ENCODE results near the gene TC2N.

DNA sequence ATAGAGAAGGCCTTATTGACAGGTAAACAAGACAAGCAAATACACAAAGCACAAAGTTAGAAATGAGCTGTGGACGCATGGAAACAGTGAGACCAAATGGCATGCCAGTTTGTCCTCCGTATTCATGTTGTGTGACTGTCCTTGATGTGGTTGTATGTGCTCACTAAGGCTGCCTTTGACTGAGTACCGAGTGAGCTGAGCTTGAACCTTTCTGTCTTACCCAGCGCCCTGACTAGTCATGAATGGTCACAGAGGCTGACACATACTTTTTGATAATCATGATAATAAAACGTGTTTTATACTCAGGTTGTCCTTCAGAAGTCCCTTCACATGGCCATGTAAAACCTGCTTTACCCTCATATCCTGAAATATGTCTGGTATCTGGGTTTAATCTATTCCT lies 134.9 kb downstream of the TC2N start:
- TF ChIP-seq, protein P1, sequence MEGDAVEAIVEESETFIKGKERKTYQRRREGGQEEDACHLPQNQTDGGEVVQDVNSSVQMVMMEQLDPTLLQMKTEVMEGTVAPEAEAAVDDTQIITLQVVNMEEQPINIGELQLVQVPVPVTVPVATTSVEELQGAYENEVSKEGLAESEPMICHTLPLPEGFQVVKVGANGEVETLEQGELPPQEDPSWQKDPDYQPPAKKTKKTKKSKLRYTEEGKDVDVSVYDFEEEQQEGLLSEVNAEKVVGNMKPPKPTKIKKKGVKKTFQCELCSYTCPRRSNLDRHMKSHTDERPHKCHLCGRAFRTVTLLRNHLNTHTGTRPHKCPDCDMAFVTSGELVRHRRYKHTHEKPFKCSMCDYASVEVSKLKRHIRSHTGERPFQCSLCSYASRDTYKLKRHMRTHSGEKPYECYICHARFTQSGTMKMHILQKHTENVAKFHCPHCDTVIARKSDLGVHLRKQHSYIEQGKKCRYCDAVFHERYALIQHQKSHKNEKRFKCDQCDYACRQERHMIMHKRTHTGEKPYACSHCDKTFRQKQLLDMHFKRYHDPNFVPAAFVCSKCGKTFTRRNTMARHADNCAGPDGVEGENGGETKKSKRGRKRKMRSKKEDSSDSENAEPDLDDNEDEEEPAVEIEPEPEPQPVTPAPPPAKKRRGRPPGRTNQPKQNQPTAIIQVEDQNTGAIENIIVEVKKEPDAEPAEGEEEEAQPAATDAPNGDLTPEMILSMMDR (conservative IDR thresholded peaks at IDR 0.05; ENCODE audit: low read depth, low read length) = no peak
- TF ChIP-seq, protein P2, sequence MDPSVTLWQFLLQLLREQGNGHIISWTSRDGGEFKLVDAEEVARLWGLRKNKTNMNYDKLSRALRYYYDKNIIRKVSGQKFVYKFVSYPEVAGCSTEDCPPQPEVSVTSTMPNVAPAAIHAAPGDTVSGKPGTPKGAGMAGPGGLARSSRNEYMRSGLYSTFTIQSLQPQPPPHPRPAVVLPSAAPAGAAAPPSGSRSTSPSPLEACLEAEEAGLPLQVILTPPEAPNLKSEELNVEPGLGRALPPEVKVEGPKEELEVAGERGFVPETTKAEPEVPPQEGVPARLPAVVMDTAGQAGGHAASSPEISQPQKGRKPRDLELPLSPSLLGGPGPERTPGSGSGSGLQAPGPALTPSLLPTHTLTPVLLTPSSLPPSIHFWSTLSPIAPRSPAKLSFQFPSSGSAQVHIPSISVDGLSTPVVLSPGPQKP (IDR thresholded peaks at IDR 0.05; ENCODE audit: borderline replicate concordance, low read depth, low read length) = no peak
- TF ChIP-seq POLR2A (IDR thresholded peaks at IDR 0.05; ENCODE audit: low read depth, low read length) = no peak
- TF ChIP-seq CHD1 (IDR thresholded peaks at IDR 0.05; ENCODE audit: low read depth, low read length) = no peak
- no peak for TF ChIP-seq MAFK (IDR thresholded peaks at IDR 0.05; ENCODE audit: low read depth, low read length)
- TF ChIP-seq RFX5 (IDR thresholded peaks at IDR 0.05; ENCODE audit: low read depth, low read length) = no peak
- TF ChIP-seq RCOR1 (IDR thresholded peaks at IDR 0.05; ENCODE audit: insufficient replicate concordance, low read length) = no peak
- no peak for TF ChIP-seq RAD21 (IDR thresholded peaks at IDR 0.05; ENCODE audit: low read length)
- no peak for TF ChIP-seq FOS (IDR thresholded peaks at IDR 0.05; ENCODE audit: low read depth, low read length)
- TF ChIP-seq NFE2L2 (IDR thresholded peaks at IDR 0.05; ENCODE audit: low read depth, low read length) = no peak
- no peak for TF ChIP-seq MAZ (IDR thresholded peaks at IDR 0.05; ENCODE audit: borderline replicate concordance, low read depth, low read length)
- no peak for TF ChIP-seq BHLHE40 (IDR thresholded peaks at IDR 0.05; ENCODE audit: low read depth, low read length)
- no peak for TF ChIP-seq SMC3 (IDR thresholded peaks at IDR 0.05; ENCODE audit: low read depth, low read length)
- TF ChIP-seq CEBPB (IDR thresholded peaks at IDR 0.05; ENCODE audit: low read depth, low read length) = no peak
